Lower lobe of right lung (tissue), 2 donors: ENCODE results near the gene MTOR. TPM values are rescaled to one million over a fixed set of nuclear protein-coding genes. Genes with fewer than 3 reads are reported as not detected.

Source experiments
- ATAC-seq, 2 donors: fragments of 200-7000 bp; cut with Tn5 transposase; one replicate each; pipeline ENCODE4 v1.9.1; 2020 to 2022; ENCODE audit warnings: mild to moderate bottlenecking in 2 of 2, moderate library complexity in 2 of 2
- DNase-seq: peaks from one replicate; pipeline ENCODE4 v3.0.0-alpha.2; 2020
- H3K27ac ChIP-seq: fragments of 200-600 bp; one replicate; pipeline ENCODE4 v1.8.0; 2022
- H3K27me3 ChIP-seq: fragments of 200-600 bp; one replicate; pipeline ENCODE4 v1.8.0; 2022; ENCODE audit warnings: low read depth
- H3K36me3 ChIP-seq: fragments of 200-600 bp; one replicate; pipeline ENCODE4 v1.8.0; 2022; ENCODE audit warnings: mild to moderate bottlenecking
- H3K4me1 ChIP-seq: fragments of 200-600 bp; one replicate; pipeline ENCODE4 v1.8.0; 2022
- H3K4me3 ChIP-seq: fragments of 200-600 bp; one replicate; pipeline ENCODE4 v1.8.0; 2022; ENCODE audit warnings: mild to moderate bottlenecking
- H3K9me3 ChIP-seq: fragments of 200-600 bp; one replicate; pipeline ENCODE4 v1.8.0; 2022
- CTCF ChIP-seq: fragments of 200-600 bp; IDR thresholded peaks from one replicate; pipeline ENCODE4 v1.8.0; 2022; ENCODE audit warnings: antibody characterized with exemption, mild to moderate bottlenecking
- intact Hi-C: fragments of 100-400 bp; cut with DNase I; formaldehyde crosslinking; loops from one replicate; pipeline ENCODE4 v1.11.0; 2022
- total RNA-seq: library from RNA; stranded (reverse); fragmentation: NEBNext Ultra II Directional; extraction: Animal tissue kit (Norgen Biotek cat#: 25700); gene quantifications from one replicate; pipeline ENCODE4 v1.2.1, GENCODE V29; 2021
- donor health status: DM: no; HTN: yes; CAD: no; lungs with severe emphysema.

Gene MTOR
- total RNA-seq, 1 donor from 2014 or later, result 33.7 TPM

DNA sequence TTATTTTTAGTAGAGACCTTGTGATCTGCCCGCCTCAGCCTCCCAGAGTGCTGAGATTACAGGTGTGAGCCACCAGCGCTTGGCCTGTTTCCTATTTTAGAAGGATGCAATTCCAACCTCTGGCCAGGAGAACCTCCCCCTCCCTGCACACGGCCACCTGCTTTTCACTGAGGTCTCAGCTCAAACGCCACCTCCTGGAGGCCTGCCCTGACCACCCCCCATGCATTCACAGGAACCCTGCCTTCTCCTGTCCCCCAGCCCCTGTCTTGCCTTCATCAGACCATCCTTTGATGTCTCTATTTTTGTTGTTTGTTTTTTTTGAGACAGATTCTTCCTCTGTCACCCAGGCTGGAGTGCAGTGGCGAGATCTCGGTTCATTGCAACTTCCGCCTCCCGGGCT lies 204.9 kb downstream of the MTOR start:
- H3K9me3 ChIP-seq, result no peaks in the 10 kb centered on the region
- no peak for TF ChIP-seq CTCF
- no peak overlapping the region for H3K27ac ChIP-seq
- ATAC-seq (no peak), DNase-seq (no peak)
- H3K36me3 ChIP-seq, result peaks cover 27% of the 10 kb centered on the region
- H3K4me1 ChIP-seq, result peaks cover 25% of the 10 kb centered on the region
- intact Hi-C loops, result no loop called here
- no peak overlapping the region for H3K4me3 ChIP-seq
- H3K27me3 ChIP-seq, result no peaks in the 10 kb centered on the region

Other genes with a start within 250 kb of the MTOR start
- gene TARDBP, start 249.9 kb downstream of the MTOR start, total RNA-seq, result 117 TPM
- not detected for gene MASP2, start 215.3 kb downstream of the MTOR start, total RNA-seq
- gene SRM, start 202.5 kb downstream of the MTOR start, total RNA-seq, result 38.7 TPM
- 47.7 TPM for gene EXOSC10, start 162.7 kb downstream of the MTOR start, total RNA-seq
- gene ANGPTL7, start 73.2 kb downstream of the MTOR start, total RNA-seq, result 0.80 TPM
- gene UBIAD1, start 10.6 kb upstream of the MTOR start, total RNA-seq, result 10.5 TPM
- gene DISP3, start 216.6 kb upstream of the MTOR start, total RNA-seq, result 0.12 TPM